ENCODE measurements around the gene TRIM40. TPM values are rescaled to one million over a fixed set of nuclear protein-coding genes. Genes with fewer than 3 reads are reported as not detected.

Gene TRIM40
- total and polyA plus RNA-seq, 2 of the 13 experiments (the other 11 are each of a cell fraction or from before 2014, with no cell fraction given), result 0.58 TPM; not detected in 1

- no peak for TF ChIP-seq PAXIP1 (CRISPR knock-in tag; conservative IDR thresholded peaks at IDR 0.05)
- TF ChIP-seq MTF1 (CRISPR knock-in tag; IDR thresholded peaks at IDR 0.05), result no peak
- TF ChIP-seq CENPBD1 (CRISPR knock-in tag; IDR thresholded peaks at IDR 0.05; ENCODE audit: borderline replicate concordance, low read depth), result no peak
- TF ChIP-seq ZBTB3 (CRISPR knock-in tag; IDR thresholded peaks at IDR 0.05; ENCODE audit: borderline replicate concordance, low read depth), result no peak
- TF ChIP-seq DRAP1 (CRISPR knock-in tag; IDR thresholded peaks at IDR 0.05), result no peak
- TF ChIP-seq STAT6 (CRISPR knock-in tag; IDR thresholded peaks at IDR 0.05; ENCODE audit: borderline replicate concordance), result no peak
- no peak for TF ChIP-seq ZBTB43 (CRISPR knock-in tag; conservative IDR thresholded peaks at IDR 0.05)
- no peak for TF ChIP-seq ZBTB7B (CRISPR knock-in tag; IDR thresholded peaks at IDR 0.05)
- TF ChIP-seq REST (IDR thresholded peaks at IDR 0.05; ENCODE audit: borderline replicate concordance in 1 of 2, low read depth in 1 of 2, low read length in 2 of 2), result no peak
- TF ChIP-seq ZSCAN29 (CRISPR knock-in tag; conservative IDR thresholded peaks at IDR 0.05), result no peak
- no peak for TF ChIP-seq ZBTB33 (CRISPR knock-in tag; IDR thresholded peaks at IDR 0.05)
Observed at GRCh38 chr6:30184417-30185031, 48.6 kb downstream of the TRIM40 start (continued).

Measured in HepG2 (cell line).